ENCODE results near the gene ASXL1.

DNA sequence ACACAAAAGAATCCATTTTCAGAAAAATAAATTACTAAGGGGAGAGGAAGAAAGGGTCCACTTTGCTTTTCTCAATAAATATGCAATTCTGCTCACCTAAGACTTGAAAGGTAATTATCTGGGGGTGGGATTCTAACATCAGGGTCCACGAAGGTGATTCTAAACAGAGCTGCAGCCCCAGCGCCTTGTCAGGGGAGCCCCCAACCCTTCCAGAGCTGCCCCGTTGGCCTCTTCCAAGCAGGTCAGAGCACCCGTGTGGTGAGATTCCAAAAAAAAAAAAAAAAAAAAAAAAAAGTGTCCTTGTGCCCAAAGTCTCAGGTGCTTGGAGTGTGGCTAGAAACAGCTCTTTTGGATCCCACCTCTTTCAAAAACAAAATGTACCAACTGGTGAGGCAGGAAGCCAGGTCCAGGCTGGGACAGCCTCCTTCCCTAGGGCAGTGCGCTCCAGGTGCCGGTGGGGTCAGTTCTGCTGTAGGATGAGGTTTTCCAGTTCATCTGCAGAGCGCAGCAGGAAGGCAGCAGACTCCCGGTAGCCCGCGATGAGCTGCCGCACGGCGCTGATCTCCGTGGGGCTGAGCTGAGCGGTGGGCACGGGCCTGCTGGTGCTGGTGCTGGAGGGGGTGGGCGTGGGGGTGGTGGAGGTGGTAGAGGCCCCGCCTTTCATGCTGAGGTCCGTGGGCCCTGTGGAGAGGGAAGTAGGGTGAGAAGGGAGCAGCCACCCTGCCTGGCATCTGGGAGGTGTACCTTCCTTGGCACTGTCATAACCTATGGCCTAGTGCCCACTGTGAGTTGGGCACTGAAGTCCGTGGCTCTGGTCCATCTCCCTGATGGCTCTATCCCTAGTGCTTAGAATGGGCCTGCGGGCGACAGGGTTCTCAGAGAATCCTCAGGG lies 89.3 kb downstream of the ASXL1 start:
- TF ChIP-seq RFX5 (IDR thresholded peaks at IDR 0.05; ENCODE audit: low read depth, low read length): no peak
- TF ChIP-seq SIN3A (IDR thresholded peaks at IDR 0.05; ENCODE audit: low read depth, low read length): no peak
- TF ChIP-seq SPI1 (IDR thresholded peaks at IDR 0.05; ENCODE audit: borderline replicate concordance, insufficient read depth, low read depth, low read length): no peak
- TF ChIP-seq RAD21 (IDR thresholded peaks at IDR 0.05; ENCODE audit: insufficient read depth, low read depth, low read length): no peak
- TF ChIP-seq ZNF274 (IDR thresholded peaks at IDR 0.05; ENCODE audit: insufficient read depth, insufficient read length): no peak
